MM.1S (cell line): ENCODE results near the gene YTHDF1.

Experiments used
- DNase-seq: peaks from one replicate; pipeline ENCODE4 v3.0.0-alpha.2; 2015
- H2AFZ ChIP-seq: fragments of 300-600 bp; sonication (generic); 2 replicates; pipeline ENCODE4 v1.6.0; 2016; ENCODE audit warnings: antibody characterized with exemption, low read length
- H3F3A ChIP-seq: fragments of 300-600 bp; sonication (generic); 2 replicates; pipeline ENCODE4 v1.6.1; 2016; ENCODE audit warnings: mild to moderate bottlenecking, antibody characterized with exemption, low read length, moderate library complexity, mixed read lengths; ENCODE audit not compliant: insufficient read depth
- H3K27ac ChIP-seq: fragments of 300-600 bp; sonication (generic); 2 replicates; pipeline ENCODE4 v1.5.1; 2016; ENCODE audit warnings: mild to moderate bottlenecking, low read length
- H3K27me3 ChIP-seq: fragments of 300-600 bp; sonication (generic); replicated peaks from 2 replicates; pipeline ENCODE4 v1.6.0; 2016; ENCODE audit warnings: low read length; ENCODE audit not compliant: insufficient read depth
- H3K36me3 ChIP-seq: fragments of 300-600 bp; sonication (generic); replicated peaks from 2 replicates; pipeline ENCODE4 v1.6.1; 2016; ENCODE audit warnings: mild to moderate bottlenecking, low read length, mixed read lengths; ENCODE audit not compliant: insufficient read depth
- H3K4me1 ChIP-seq: fragments of 300-600 bp; sonication (generic); 2 replicates; pipeline ENCODE4 v1.6.1; 2016; ENCODE audit warnings: low read length, mixed read lengths
- H3K4me2 ChIP-seq: fragments of 300-600 bp; sonication (generic); 2 replicates; pipeline ENCODE4 v1.6.0; 2016; ENCODE audit warnings: low read depth, low read length
- H3K4me3 ChIP-seq: fragments of 300-600 bp; sonication (generic); 2 replicates; pipeline ENCODE4 v1.5.1; 2016; ENCODE audit warnings: low read length, mixed read lengths
- H3K79me2 ChIP-seq: fragments of 300-600 bp; sonication (generic); 2 replicates; pipeline ENCODE4 v1.6.1; 2016; ENCODE audit warnings: mixed run types, low read length, mixed read lengths
- H3K9ac ChIP-seq: fragments of 300-600 bp; sonication (generic); 2 replicates; pipeline ENCODE4 v1.6.1; 2016; ENCODE audit warnings: low read length, mixed read lengths
- H3K9me2 ChIP-seq: fragments of 300-600 bp; sonication (generic); replicated peaks from 2 replicates; pipeline ENCODE4 v1.6.1; 2016; ENCODE audit warnings: mild to moderate bottlenecking, low read length, mixed read lengths; ENCODE audit not compliant: insufficient read depth
- H3K9me3 ChIP-seq: fragments of 300-600 bp; sonication (generic); replicated peaks from 2 replicates; pipeline ENCODE4 v1.6.1; 2016; ENCODE audit warnings: mild to moderate bottlenecking, low read length, mixed read lengths; ENCODE audit not compliant: insufficient read depth
- H4K20me1 ChIP-seq: fragments of 300-600 bp; sonication (generic); 2 replicates; pipeline ENCODE4 v1.6.1; 2016; ENCODE audit warnings: mild to moderate bottlenecking, low read length, moderate library complexity, mixed read lengths; ENCODE audit not compliant: insufficient read depth
- EZH2 ChIP-seq: fragments of 300-600 bp; sonication (generic); optimal IDR thresholded peaks from 2 replicates; pipeline ENCODE3; 2017; ENCODE audit warnings: low read depth, mild to moderate bottlenecking, antibody characterized with exemption, low read length, mixed read lengths
- EZH2phosphoT487 ChIP-seq: fragments of 300-600 bp; sonication (generic); IDR thresholded peaks from 2 replicates; pipeline ENCODE4 v1.6.1; 2018; ENCODE audit warnings: antibody characterized with exemption, low read length
- TF ChIP-seq, protein P1 (sequence below): fragments of 300-600 bp; sonication (generic); IDR thresholded peaks from 2 replicates; pipeline ENCODE4 v1.5.1; 2016; ENCODE audit warnings: antibody characterized with exemption, low read length, mixed read lengths

YTHDF1 gene

DNA sequence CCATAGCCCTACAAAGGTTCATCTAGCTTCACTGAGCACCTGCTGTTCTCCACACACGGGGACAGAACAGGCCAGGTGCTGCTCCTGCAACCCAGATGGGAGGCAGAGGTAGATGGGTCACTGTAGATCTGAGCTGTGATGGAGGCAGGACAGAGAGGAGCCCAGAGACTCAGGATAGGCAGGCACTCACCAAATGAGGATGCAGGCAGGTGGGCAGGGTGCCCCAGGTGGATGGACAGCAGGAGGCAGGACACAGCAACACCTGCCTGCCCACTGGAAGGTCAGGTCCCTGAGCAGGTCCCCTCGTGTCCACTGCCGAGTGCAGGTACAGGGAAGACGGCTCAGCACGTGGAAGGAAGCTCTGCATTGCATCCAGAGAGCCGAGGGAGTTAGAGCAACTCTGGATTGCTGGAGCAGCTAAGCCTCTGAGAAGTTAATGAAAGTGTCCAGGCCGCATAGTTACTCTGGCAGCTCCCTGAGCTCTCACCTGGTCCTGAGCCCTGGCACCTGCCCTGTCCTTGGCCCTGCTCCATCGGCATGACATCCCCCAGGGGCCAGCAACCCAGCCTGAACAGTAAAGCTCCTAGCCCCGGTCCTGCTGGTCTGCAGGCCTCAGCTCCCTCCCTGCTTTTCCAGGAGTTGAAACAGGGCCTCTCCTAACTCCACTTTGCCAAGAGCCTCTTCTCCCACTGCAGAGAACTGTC, 4.9 kb upstream of the YTHDF1 start:
- Histone ChIP-seq H3K36me3 (no peaks in the 10 kb centered on the region), H3K79me2 (no peaks in the 10 kb centered on the region), H3K9ac (no peak overlapping the region), H3K4me2 (no peak overlapping the region), H3K9me2 (no peaks in the 10 kb centered on the region), H3K27ac (no peak overlapping the region), H3K4me1 (peaks cover 6% of the 10 kb centered on the region; the same call in 1 of the 2 replicates), H3K27me3 (peaks cover 65% of the 10 kb centered on the region), H3K4me3 (no peak overlapping the region), H3K9me3 (no peaks in the 10 kb centered on the region), H4K20me1 (no peaks in the 10 kb centered on the region), H2AFZ (no peak overlapping the region), H3F3A (no peaks in the 10 kb centered on the region)
- TF ChIP-seq, protein P1, sequence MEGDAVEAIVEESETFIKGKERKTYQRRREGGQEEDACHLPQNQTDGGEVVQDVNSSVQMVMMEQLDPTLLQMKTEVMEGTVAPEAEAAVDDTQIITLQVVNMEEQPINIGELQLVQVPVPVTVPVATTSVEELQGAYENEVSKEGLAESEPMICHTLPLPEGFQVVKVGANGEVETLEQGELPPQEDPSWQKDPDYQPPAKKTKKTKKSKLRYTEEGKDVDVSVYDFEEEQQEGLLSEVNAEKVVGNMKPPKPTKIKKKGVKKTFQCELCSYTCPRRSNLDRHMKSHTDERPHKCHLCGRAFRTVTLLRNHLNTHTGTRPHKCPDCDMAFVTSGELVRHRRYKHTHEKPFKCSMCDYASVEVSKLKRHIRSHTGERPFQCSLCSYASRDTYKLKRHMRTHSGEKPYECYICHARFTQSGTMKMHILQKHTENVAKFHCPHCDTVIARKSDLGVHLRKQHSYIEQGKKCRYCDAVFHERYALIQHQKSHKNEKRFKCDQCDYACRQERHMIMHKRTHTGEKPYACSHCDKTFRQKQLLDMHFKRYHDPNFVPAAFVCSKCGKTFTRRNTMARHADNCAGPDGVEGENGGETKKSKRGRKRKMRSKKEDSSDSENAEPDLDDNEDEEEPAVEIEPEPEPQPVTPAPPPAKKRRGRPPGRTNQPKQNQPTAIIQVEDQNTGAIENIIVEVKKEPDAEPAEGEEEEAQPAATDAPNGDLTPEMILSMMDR, result no peak
- TF ChIP-seq EZH2phosphoT487 (no peak), EZH2 (no peak)
- no peak for DNase-seq

DNA sequence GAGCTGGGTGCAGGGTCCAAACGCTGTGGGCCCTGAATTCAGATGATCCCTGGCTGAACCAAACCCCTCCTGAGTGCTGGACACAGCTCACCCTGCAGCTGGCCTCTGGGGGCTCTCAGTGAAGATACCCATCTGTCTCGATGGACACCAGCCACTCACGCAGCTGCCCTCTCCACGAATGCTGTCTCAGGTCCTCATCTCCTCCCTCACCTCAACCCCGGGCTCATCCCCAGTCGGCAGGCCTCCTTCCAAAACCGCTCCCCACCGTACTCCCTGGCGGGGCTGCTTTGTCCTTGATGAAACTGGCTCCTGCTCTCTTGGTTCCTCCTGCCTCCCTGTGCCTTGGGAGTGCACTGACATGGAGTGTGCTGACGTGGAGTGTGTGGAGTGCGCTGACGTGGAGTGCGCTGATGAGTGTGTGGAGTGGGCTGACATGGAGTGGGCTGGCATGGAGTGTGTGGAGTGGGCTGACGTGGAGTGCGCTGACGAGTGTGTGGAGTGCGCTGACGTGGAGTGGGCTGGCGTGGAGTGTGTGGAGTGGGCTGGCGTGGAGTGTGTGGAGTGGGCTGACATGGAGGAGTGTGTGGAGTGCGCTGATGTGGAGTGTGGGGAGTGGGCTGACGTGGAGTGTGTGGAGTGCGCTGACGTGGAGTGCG, 4.1 kb upstream of the YTHDF1 start:
- Histone ChIP-seq H3K27me3 (peaks cover 61% of the 10 kb centered on the region), H2AFZ (no peak overlapping the region), H3K9me3 (no peaks in the 10 kb centered on the region), H3K27ac (no peak overlapping the region), H3K9me2 (no peaks in the 10 kb centered on the region), H3K4me3 (no peak overlapping the region), H3K36me3 (no peaks in the 10 kb centered on the region), H4K20me1 (0 out of 2 replicates have a peak, but pooled peaks cover under 1% of the 10 kb centered on the region), H3K4me1 (peaks cover 7% of the 10 kb centered on the region), H3K4me2 (no peak overlapping the region), H3K9ac (no peak overlapping the region), H3F3A (no peaks in the 10 kb centered on the region), H3K79me2 (peaks cover 7% of the 10 kb centered on the region)
- DNase-seq, result no peak
- TF ChIP-seq EZH2, result no peak
- TF ChIP-seq, protein P1, result no peak
- TF ChIP-seq EZH2phosphoT487, result no peak

DNA sequence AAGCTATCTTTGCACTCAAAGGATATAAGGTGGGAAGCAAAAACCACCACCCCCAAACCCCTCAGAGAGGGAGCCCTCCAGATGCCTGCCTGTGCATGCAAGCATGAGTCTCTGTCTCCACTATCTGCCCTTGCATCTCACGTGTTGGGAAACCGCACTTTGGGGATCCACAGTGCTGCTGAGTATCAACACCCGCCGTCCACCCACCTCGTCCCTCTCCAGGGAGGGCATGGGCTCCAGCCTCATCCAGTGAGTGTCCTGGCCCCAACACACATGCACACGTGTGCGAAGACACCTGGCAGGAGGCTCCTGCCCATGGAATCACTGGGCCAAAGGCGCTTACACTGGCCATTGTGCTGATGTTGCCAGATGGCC, 3.5 kb upstream of the YTHDF1 start:
- TF ChIP-seq EZH2 (no peak), EZH2phosphoT487 (no peak)
- TF ChIP-seq, protein P1, result no peak
- DNase-seq, result no peak

More for the DNA sequence above, 3.5 kb upstream of the YTHDF1 start:
- Histone ChIP-seq H3K9me2 (no peaks in the 10 kb centered on the region), H3K4me2 (no peak overlapping the region), H4K20me1 (0 out of 2 replicates have a peak, but pooled peaks cover 6% of the 10 kb centered on the region), H3K36me3 (no peaks in the 10 kb centered on the region), H3K9ac (no peak overlapping the region), H3F3A (no peaks in the 10 kb centered on the region), H3K4me1 (peaks cover 12% of the 10 kb centered on the region), H3K4me3 (no peak overlapping the region), H3K9me3 (no peaks in the 10 kb centered on the region), H3K27me3 (peaks cover 56% of the 10 kb centered on the region), H3K27ac (no peak overlapping the region), H2AFZ (no peak overlapping the region), H3K79me2 (peaks cover 12% of the 10 kb centered on the region)
